SK-N-SH (cell line): ENCODE results near the gene NUF2.

ENCODE experiments used
- GATA2 ChIP-seq: sonication (generic); formaldehyde crosslinking; IDR thresholded peaks from 2 replicates; pipeline ENCODE4 v1.5.0; 2020; ENCODE audit warnings: mild to moderate bottlenecking, missing genetic modification reagents
- TF ChIP-seq, protein P1 (sequence below): fragments of 200-600 bp; sonication (generic); IDR thresholded peaks from 2 replicates; pipeline ENCODE4 v1.6.1; 2017; ENCODE audit warnings: antibody characterized with exemption, mild to moderate bottlenecking, moderate library complexity

DNA sequence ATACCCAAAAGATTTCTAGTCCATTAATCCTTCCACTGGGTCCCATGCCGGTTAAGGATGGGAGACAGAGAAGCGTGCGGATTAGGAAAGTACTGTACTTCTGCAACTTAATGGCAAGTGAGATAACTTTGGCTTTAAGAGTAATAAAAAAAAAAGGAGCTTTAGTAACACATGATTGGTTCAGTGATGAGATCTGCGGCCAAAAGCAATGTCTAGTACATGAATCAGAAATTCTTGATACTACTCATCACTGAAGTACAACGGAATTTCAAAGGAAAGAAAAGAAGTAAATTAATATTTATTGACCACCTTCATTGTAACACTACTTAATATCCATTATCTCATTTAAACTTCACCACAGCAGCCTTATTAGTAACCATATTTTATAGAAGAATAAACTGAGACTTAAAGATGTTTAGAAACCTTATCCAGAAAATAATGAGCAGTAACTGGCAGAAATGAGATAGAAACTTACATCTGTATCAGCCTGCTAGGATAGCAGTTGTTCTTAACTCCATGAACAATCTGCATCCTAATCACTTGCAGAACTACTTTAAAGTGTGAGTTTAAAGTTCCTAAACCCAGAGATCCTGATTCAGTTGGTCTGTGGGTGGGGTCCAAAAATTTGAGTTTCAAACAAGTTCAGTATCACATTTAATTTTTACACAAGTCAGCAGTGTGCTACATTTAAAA lies 14.1 kb upstream of the NUF2 start:
- TF ChIP-seq, protein P1, sequence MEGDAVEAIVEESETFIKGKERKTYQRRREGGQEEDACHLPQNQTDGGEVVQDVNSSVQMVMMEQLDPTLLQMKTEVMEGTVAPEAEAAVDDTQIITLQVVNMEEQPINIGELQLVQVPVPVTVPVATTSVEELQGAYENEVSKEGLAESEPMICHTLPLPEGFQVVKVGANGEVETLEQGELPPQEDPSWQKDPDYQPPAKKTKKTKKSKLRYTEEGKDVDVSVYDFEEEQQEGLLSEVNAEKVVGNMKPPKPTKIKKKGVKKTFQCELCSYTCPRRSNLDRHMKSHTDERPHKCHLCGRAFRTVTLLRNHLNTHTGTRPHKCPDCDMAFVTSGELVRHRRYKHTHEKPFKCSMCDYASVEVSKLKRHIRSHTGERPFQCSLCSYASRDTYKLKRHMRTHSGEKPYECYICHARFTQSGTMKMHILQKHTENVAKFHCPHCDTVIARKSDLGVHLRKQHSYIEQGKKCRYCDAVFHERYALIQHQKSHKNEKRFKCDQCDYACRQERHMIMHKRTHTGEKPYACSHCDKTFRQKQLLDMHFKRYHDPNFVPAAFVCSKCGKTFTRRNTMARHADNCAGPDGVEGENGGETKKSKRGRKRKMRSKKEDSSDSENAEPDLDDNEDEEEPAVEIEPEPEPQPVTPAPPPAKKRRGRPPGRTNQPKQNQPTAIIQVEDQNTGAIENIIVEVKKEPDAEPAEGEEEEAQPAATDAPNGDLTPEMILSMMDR: no peak
- TF ChIP-seq GATA2: no peak
